GM23338 (cell line): Measurements from ENCODE around the gene TLR1. TPM values are rescaled to one million over a fixed set of nuclear protein-coding genes. Genes with fewer than 3 reads are reported as not detected.
"Not testable (repeated sequence)": the region's sequence is repeated elsewhere in the genome, so short reads cannot be mapped to it uniquely, and the experiment has no call there.

Experiments
- ATAC-seq: fragments of 200-7000 bp; cut with Tn5 transposase; 3 replicates; pipeline ENCODE4 v1.9.1; 2020
- DNase-seq: peaks from one replicate; pipeline ENCODE4 v3.0.0-alpha.2; 2015; ENCODE audit warnings: low spot score
- H2AFZ ChIP-seq: fragments of 200-600 bp; sonication (generic); 2 replicates; pipeline ENCODE4 v1.8.0; 2016; ENCODE audit warnings: antibody characterized with exemption, mild to moderate bottlenecking, moderate library complexity
- H3F3A ChIP-seq: fragments of 200-600 bp; sonication (generic); replicated peaks from 2 replicates; pipeline ENCODE4 v1.8.0; 2017; ENCODE audit warnings: antibody characterized with exemption, mixed run types, low read depth
- H3K27ac ChIP-seq: fragments of 200-600 bp; sonication (generic); 2 replicates; pipeline ENCODE4 v1.6.1; 2016; ENCODE audit warnings: low read depth
- H3K27me3 ChIP-seq: fragments of 200-600 bp; sonication (generic); 2 replicates; pipeline ENCODE4 v1.8.0; 2016; ENCODE audit warnings: mild to moderate bottlenecking, mixed run types, moderate library complexity; ENCODE audit not compliant: insufficient read depth
- H3K36me3 ChIP-seq: fragments of 200-600 bp; sonication (generic); 2 replicates; pipeline ENCODE4 v1.8.0; 2016; ENCODE audit warnings: mild to moderate bottlenecking; ENCODE audit not compliant: insufficient read depth
- H3K4me1 ChIP-seq: fragments of 200-600 bp; sonication (generic); 2 replicates; pipeline ENCODE4 v1.8.0; 2016; ENCODE audit warnings: mild to moderate bottlenecking, moderate library complexity; ENCODE audit not compliant: insufficient read depth
- H3K4me2 ChIP-seq: fragments of 200-600 bp; sonication (generic); 2 replicates; pipeline ENCODE4 v1.7.1; 2017; ENCODE audit warnings: mixed run types
- H3K4me3 ChIP-seq: fragments of 200-600 bp; sonication (generic); 2 replicates; pipeline ENCODE4 v1.6.1; 2016; ENCODE audit warnings: mixed run types
- H3K79me2 ChIP-seq: fragments of 200-600 bp; sonication (generic); replicated peaks from 2 replicates; pipeline ENCODE4 v1.8.0; 2017; ENCODE audit warnings: mild to moderate bottlenecking; ENCODE audit not compliant: insufficient read depth
- H3K9me2 ChIP-seq: fragments of 200-600 bp; sonication (generic); 2 replicates; pipeline ENCODE4 v1.8.0; 2017; ENCODE audit not compliant: insufficient read depth
- H4K20me1 ChIP-seq: fragments of 200-600 bp; sonication (generic); replicated peaks from 2 replicates; pipeline ENCODE4 v1.8.0; 2017; ENCODE audit warnings: mild to moderate bottlenecking; ENCODE audit not compliant: insufficient read depth
- H3K27ac Mint-ChIP-seq: 2 replicates; pipeline ENCODE4 v1.8.0; 2020; ENCODE audit warnings: inconsistent platforms, mild to moderate bottlenecking, moderate library complexity, mixed read lengths
- H3K27me3 Mint-ChIP-seq: 3 replicates; pipeline ENCODE4 v1.8.0; 2022; ENCODE audit warnings: low read depth, mild to moderate bottlenecking, moderate library complexity, mixed read lengths, inconsistent platforms; ENCODE audit not compliant: insufficient read depth, poor library complexity
- H3K36me3 Mint-ChIP-seq: 3 replicates; pipeline ENCODE4 v1.8.0; 2021; ENCODE audit warnings: low read depth, mild to moderate bottlenecking, inconsistent platforms, moderate library complexity, mixed read lengths
- H3K4me1 Mint-ChIP-seq: 3 replicates; pipeline ENCODE4 v1.8.0; 2020; ENCODE audit warnings: mild to moderate bottlenecking, inconsistent platforms, mixed read lengths
- H3K4me3 Mint-ChIP-seq: 3 replicates; pipeline ENCODE4 v1.8.0; 2021; ENCODE audit warnings: moderate library complexity, mild to moderate bottlenecking, inconsistent platforms, mixed read lengths
- H3K9me3 Mint-ChIP-seq: 3 replicates; pipeline ENCODE4 v1.8.0; 2020; ENCODE audit warnings: moderate library complexity, mild to moderate bottlenecking, inconsistent platforms, mixed read lengths
- CREB1 ChIP-seq: fragments of 250-450 bp; sonication (Bioruptor Pico); IDR thresholded peaks from 2 replicates; pipeline ENCODE4 v1.5.0; 2020; ENCODE audit warnings: low read depth, mild to moderate bottlenecking, moderate library complexity
- EZH2 ChIP-seq: fragments of 200-600 bp; sonication (generic); IDR thresholded peaks from one replicate; pipeline ENCODE4 v1.8.0; 2017; ENCODE audit warnings: antibody characterized with exemption, mild to moderate bottlenecking, low read depth; ENCODE audit not compliant: unreplicated experiment
- EZH2phosphoT487 ChIP-seq: fragments of 200-600 bp; sonication (generic); IDR thresholded peaks from one replicate; pipeline ENCODE4 v1.8.1; 2018; ENCODE audit warnings: antibody characterized with exemption; ENCODE audit not compliant: unreplicated experiment
- JUNB ChIP-seq: IDR thresholded peaks from one replicate; pipeline ENCODE4 v1.6.1; 2016; ENCODE audit warnings: antibody characterized with exemption; ENCODE audit not compliant: unreplicated experiment
- NANOG ChIP-seq: IDR thresholded peaks from 2 replicates; pipeline ENCODE4 v1.6.1; 2016; ENCODE audit warnings: antibody characterized with exemption, borderline replicate concordance
- STAT1 ChIP-seq: IDR thresholded peaks from one replicate; pipeline ENCODE4 v1.6.1; 2016; ENCODE audit warnings: antibody characterized with exemption; ENCODE audit not compliant: unreplicated experiment
- ZNF331 ChIP-seq: fragments of 250-450 bp; sonication (Bioruptor Pico); IDR thresholded peaks from 2 replicates; pipeline ENCODE4 v1.5.0; 2020; ENCODE audit warnings: low read depth, mild to moderate bottlenecking, moderate library complexity
- polyA plus RNA-seq: library from polyadenylated mRNA; unstranded; fragments of >200 nt; fragmentation: Nextera tagmentation; extraction: Ambion mirVana; gene quantifications from 2 replicates; pipeline ENCODE4 v1.2.1, GENCODE V29; 2016
- total RNA-seq: library from RNA; depleted of rRNA; stranded (reverse); fragments of >200 nt; shearing (Covaris generic); gene quantifications from 2 replicates; pipeline ENCODE4 v1.2.3, GENCODE V29; 2014
- TF ChIP-seq, protein P1 (sequence below): IDR thresholded peaks from one replicate; pipeline ENCODE4 v1.6.1; 2018; ENCODE audit warnings: antibody characterized with exemption; ENCODE audit not compliant: unreplicated experiment
- TF ChIP-seq, protein P2 (sequence below): IDR thresholded peaks from 2 replicates; pipeline ENCODE4 v1.6.1; 2016; ENCODE audit warnings: antibody characterized with exemption
- TF ChIP-seq, protein P3 (sequence below), 2 experiments: fragments of 200-600 bp in 1 of 2; sonication (generic) in 1 of 2; conservative IDR thresholded peaks; 2 replicates each; pipeline versions ENCODE4 v1.5.1 to v1.6.1; 2016 to 2017; ENCODE audit warnings: antibody characterized with exemption in 2 of 2, low read depth in 2 of 2, mild to moderate bottlenecking in 2 of 2, moderate library complexity in 1 of 2

Gene TLR1
- total and polyA plus RNA-seq, 2 experiments from 2014 or later: 0.07 TPM; not detected in 1

DNA sequence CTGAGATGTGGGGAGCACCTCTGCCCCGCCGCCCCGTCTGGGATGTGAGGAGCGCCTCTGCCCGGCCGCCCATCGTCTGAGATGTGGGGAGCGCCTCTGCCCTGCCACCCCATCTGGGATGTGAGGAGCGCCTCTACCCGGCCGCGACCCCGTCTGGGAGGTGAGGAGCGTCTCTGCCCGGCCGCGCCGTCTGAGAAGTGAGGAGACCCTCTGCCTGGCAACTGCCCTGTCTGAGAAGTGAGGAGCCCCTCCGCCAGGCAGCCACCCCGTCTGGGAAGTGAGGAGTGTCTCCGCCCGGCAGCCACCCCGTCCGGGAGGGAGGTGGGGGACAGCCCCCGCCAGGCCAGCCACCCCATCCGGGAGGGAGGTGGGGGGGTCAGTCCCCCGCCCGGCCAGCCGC lies 2.9 kb upstream of the TLR1 start:
- H3K27me3 Mint-ChIP-seq, H2AFZ ChIP-seq, H3K4me1 Mint-ChIP-seq, H3K36me3 Mint-ChIP-seq, H3K36me3 ChIP-seq, DNase-seq, H3K4me2 ChIP-seq, H3K4me1 ChIP-seq, ATAC-seq, H3F3A ChIP-seq, H3K27ac ChIP-seq, H3K27me3 ChIP-seq, H3K4me3 ChIP-seq, H3K27ac Mint-ChIP-seq, H3K9me2 ChIP-seq, H3K79me2 ChIP-seq, H4K20me1 ChIP-seq, H3K4me3 Mint-ChIP-seq: not testable (repeated sequence)
- peaks cover 33% of the 10 kb centered on the region for H3K9me3 Mint-ChIP-seq

DNA sequence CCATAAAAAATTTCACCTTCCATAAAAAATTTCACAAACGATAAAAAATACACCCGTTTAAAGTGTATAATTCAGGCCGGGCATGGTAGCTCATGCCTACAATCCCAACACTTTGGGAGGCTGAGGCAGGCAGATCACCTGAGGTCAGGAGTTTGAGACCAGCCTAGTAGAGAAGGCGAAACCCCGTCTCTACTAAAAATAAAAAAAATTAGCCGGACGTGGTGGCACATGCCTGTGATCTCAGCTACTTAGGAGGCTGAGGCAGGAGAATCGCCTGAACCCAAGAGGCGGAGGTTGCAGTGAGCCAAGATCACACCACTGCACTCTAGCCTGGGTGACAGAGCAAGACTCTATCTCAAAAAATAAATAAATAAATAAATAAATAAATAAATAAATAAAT lies 1.7 kb upstream of the TLR1 start:
- H3F3A ChIP-seq, H3K9me2 ChIP-seq, H3K27me3 ChIP-seq, H3K4me1 ChIP-seq, ATAC-seq, H3K4me2 ChIP-seq, H3K27ac Mint-ChIP-seq, H3K4me1 Mint-ChIP-seq, DNase-seq, H3K27me3 Mint-ChIP-seq, H3K4me3 Mint-ChIP-seq, H3K79me2 ChIP-seq, H3K36me3 ChIP-seq, H3K27ac ChIP-seq, H2AFZ ChIP-seq, H4K20me1 ChIP-seq, H3K4me3 ChIP-seq: not testable (repeated sequence)
- Mint-ChIP-seq H3K9me3 (peaks cover 44% of the 10 kb centered on the region), H3K36me3 (peaks cover 14% of the 10 kb centered on the region)

DNA sequence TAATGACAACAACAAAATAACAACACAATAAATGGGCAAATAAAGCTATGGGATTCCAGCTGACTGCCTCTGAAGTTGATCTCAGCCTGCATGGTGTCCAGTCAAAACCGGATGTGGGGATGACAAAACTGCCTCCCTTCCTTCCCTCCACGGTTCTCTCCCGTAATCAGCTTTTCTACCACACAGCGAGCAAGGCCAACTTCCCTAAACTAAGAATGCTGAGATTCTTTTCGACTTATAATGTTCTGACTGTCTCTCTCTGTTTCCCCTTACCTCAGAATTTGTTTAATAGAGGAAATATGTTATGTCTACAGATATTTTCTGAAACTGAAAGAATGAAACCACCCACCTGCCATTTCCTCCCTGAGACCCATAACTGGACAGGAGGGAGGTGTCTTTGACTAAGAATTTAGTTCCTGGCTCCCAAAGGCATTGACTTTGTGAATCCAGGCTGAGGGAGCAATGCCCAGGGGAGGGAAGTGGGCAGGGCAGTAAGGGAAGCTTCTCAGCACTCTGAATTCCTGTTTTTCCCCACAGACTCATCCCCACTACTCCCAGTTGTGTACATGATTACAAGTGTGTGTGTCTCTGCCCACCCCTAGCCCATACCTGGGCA lies 1.0 kb upstream of the TLR1 start:
- no peak for ATAC-seq
- peaks cover 17% of the 10 kb centered on the region for H3K36me3 Mint-ChIP-seq
- H3K4me1 Mint-ChIP-seq: no peaks in the 10 kb centered on the region; the same call in 2 of the 3 replicates
- TF ChIP-seq STAT1 (no peak), JUNB (no peak), EZH2phosphoT487 (no peak), EZH2 (no peak), CREB1 (CRISPR knock-in tag) (no peak), ZNF331 (no peak), NANOG (no peak)
- TF ChIP-seq, protein P1, sequence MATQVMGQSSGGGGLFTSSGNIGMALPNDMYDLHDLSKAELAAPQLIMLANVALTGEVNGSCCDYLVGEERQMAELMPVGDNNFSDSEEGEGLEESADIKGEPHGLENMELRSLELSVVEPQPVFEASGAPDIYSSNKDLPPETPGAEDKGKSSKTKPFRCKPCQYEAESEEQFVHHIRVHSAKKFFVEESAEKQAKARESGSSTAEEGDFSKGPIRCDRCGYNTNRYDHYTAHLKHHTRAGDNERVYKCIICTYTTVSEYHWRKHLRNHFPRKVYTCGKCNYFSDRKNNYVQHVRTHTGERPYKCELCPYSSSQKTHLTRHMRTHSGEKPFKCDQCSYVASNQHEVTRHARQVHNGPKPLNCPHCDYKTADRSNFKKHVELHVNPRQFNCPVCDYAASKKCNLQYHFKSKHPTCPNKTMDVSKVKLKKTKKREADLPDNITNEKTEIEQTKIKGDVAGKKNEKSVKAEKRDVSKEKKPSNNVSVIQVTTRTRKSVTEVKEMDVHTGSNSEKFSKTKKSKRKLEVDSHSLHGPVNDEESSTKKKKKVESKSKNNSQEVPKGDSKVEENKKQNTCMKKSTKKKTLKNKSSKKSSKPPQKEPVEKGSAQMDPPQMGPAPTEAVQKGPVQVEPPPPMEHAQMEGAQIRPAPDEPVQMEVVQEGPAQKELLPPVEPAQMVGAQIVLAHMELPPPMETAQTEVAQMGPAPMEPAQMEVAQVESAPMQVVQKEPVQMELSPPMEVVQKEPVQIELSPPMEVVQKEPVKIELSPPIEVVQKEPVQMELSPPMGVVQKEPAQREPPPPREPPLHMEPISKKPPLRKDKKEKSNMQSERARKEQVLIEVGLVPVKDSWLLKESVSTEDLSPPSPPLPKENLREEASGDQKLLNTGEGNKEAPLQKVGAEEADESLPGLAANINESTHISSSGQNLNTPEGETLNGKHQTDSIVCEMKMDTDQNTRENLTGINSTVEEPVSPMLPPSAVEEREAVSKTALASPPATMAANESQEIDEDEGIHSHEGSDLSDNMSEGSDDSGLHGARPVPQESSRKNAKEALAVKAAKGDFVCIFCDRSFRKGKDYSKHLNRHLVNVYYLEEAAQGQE: no peak
- TF ChIP-seq, protein P2, sequence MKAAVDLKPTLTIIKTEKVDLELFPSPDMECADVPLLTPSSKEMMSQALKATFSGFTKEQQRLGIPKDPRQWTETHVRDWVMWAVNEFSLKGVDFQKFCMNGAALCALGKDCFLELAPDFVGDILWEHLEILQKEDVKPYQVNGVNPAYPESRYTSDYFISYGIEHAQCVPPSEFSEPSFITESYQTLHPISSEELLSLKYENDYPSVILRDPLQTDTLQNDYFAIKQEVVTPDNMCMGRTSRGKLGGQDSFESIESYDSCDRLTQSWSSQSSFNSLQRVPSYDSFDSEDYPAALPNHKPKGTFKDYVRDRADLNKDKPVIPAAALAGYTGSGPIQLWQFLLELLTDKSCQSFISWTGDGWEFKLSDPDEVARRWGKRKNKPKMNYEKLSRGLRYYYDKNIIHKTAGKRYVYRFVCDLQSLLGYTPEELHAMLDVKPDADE: no peak
- TF ChIP-seq, protein P3, sequence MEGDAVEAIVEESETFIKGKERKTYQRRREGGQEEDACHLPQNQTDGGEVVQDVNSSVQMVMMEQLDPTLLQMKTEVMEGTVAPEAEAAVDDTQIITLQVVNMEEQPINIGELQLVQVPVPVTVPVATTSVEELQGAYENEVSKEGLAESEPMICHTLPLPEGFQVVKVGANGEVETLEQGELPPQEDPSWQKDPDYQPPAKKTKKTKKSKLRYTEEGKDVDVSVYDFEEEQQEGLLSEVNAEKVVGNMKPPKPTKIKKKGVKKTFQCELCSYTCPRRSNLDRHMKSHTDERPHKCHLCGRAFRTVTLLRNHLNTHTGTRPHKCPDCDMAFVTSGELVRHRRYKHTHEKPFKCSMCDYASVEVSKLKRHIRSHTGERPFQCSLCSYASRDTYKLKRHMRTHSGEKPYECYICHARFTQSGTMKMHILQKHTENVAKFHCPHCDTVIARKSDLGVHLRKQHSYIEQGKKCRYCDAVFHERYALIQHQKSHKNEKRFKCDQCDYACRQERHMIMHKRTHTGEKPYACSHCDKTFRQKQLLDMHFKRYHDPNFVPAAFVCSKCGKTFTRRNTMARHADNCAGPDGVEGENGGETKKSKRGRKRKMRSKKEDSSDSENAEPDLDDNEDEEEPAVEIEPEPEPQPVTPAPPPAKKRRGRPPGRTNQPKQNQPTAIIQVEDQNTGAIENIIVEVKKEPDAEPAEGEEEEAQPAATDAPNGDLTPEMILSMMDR (conservative IDR thresholded peaks at IDR 0.05; ENCODE audit: low read depth in 2 of 2): no peak

More for the DNA sequence above, 1.0 kb upstream of the TLR1 start:
- no peak overlapping the region for H2AFZ ChIP-seq
- H3K4me3 ChIP-seq: no peak overlapping the region
- H3K27me3 ChIP-seq: no peaks in the 10 kb centered on the region
- H3K4me1 ChIP-seq: no peaks in the 10 kb centered on the region
- no peak for DNase-seq
- peaks cover 50% of the 10 kb centered on the region for H3K9me3 Mint-ChIP-seq
- peaks cover 2% of the 10 kb centered on the region for H3K27me3 Mint-ChIP-seq
- no peak overlapping the region for H3K4me3 Mint-ChIP-seq
- H3F3A ChIP-seq: no peaks in the 10 kb centered on the region
- no peak overlapping the region for H3K27ac Mint-ChIP-seq
- no peak overlapping the region for H3K27ac ChIP-seq
- 0 out of 2 replicates have a peak, but pooled peaks cover 6% of the 10 kb centered on the region for H3K9me2 ChIP-seq
- no peaks in the 10 kb centered on the region for H3K79me2 ChIP-seq
- H3K36me3 ChIP-seq: no peaks in the 10 kb centered on the region
- no peaks in the 10 kb centered on the region for H4K20me1 ChIP-seq
- H3K4me2 ChIP-seq: no peak overlapping the region
